ENCODE measurements around the gene KRT13. TPM values are rescaled to one million over a fixed set of nuclear protein-coding genes. Genes with fewer than 3 reads are reported as not detected.

The KRT13 gene
- total RNA-seq, 2 experiments from 2014 or later, result not detected

DNA sequence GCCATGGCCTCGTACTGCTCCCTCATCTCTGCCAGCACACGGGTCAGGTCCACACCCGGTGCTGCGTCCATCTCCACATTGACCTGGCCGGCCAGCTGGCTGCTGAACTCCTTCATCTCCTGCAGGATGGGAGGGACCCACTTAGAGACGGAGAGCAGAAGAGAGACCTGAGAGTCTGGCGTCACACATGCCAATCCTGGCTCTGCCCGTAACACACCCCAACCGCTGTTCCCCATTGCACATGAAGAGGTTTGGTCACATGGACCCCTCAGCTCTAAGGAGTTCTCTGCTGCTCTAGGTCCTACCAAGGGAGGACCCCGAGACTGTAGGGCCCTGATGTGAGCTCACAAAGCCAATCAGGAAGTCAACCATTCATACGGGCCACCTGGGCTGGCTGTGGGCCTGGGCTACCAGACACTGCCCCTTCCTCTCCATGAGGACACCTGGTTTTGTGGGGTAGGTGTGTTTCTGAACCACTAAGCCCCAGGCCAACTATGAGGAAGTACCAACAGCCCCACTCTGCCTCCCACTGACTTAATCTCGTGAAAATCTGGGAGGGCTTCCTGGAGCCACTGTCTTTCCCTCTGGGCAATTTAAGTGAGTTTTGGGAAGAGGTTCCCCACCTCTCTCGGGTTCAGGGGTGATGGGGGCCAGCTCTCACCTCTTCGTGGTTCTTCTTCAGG is 10.9 kb upstream of the KRT13 start:
- ATAC-seq (no peak), DNase-seq (no peak)
- Mint-ChIP-seq H3K4me1 (ENCODE audit: low read depth) (no peaks in the 10 kb centered on the region), H3K9me3 (ENCODE audit: insufficient read depth) (no peaks in the 10 kb centered on the region), H3K4me3 (no peak overlapping the region), H3K36me3 (ENCODE audit: low read depth) (no peaks in the 10 kb centered on the region), H3K27ac (no peak overlapping the region), H3K27me3 (ENCODE audit: low read depth) (no peaks in the 10 kb centered on the region)
- ChIA-PET POLR2A (no interaction called here), CTCF (interaction anchor here (0.6 to 3.0 kb wide), 2 partner anchors 32 to 1643 kb away, joined by 3 to 9 read pairs; no protein-coding TSS in a partner anchor)

DNA sequence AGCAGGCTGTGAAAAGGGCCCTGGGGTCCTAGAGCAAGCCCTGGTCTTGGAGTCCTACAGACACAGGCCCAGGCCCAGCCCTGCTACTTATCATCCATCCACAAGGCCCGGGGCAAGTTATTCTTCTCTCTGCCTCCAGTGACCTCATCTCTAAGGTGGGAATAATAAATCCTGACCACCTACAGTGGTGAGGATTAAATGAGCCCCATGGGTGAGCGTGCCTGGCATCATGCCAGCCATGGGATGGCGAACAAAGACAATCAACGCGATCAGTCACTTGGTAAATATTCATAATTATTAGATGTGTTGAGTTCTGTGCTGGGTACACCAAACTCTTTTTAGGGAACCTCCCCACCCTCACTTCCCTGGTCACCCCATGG is 7.7 kb upstream of the KRT13 start:
- CTCF ChIA-PET, result interaction anchor here (3.0 kb wide), 1 partner anchor 36 kb away, joined by 9 read pairs; no protein-coding TSS in a partner anchor
- ATAC-seq (no peak), DNase-seq (no peak)
- H3K4me3 Mint-ChIP-seq, result no peak overlapping the region
- no peaks in the 10 kb centered on the region for H3K9me3 Mint-ChIP-seq (ENCODE audit: insufficient read depth)
- no peaks in the 10 kb centered on the region for H3K36me3 Mint-ChIP-seq (ENCODE audit: low read depth)
- POLR2A ChIA-PET, result no interaction called here
- no peaks in the 10 kb centered on the region for H3K27me3 Mint-ChIP-seq (ENCODE audit: low read depth)
- H3K4me1 Mint-ChIP-seq (ENCODE audit: low read depth), result no peaks in the 10 kb centered on the region
- H3K27ac Mint-ChIP-seq, result no peak overlapping the region

DNA sequence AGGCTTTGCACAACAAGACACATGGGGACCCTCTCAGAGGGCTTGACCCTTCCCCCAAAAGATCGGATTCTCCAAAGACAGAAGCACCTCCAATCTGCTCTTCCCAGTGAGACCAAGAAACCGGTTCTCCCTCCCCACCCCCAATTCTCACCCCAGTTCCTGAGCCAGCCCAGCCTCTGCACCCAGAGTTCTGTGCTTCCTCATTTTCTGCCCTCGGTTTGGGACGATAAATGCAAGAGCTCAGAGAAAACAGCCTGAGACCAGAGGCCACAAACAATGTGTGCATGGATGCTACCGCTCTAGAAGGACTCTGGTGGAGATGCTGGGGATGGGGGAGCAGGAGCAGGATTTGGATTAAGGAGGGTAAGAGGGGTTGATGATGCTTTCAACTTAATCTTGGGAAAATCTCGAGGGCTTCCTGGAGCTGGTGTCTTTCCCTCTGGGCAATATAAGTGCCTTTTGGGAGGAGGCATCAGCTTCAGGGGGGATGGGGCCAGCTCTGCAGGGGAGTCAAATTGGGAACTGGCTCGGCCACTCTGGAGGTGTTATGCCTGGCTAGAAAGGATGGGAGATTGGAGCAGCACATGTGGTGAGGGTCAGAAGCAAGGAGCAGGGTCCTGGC is 7.2 kb upstream of the KRT13 start:
- H3K9me3 Mint-ChIP-seq (ENCODE audit: insufficient read depth), result no peaks in the 10 kb centered on the region
- H3K27ac Mint-ChIP-seq, result no peak overlapping the region
- CTCF ChIA-PET, result interaction anchor here (1.4 kb wide), 1 partner anchor 36 kb away, joined by 7 read pairs; no protein-coding TSS in a partner anchor
- H3K4me3 Mint-ChIP-seq, result no peak overlapping the region
- H3K36me3 Mint-ChIP-seq (ENCODE audit: low read depth), result no peaks in the 10 kb centered on the region
- ATAC-seq (no peak), DNase-seq (no peak)
- no peaks in the 10 kb centered on the region for H3K27me3 Mint-ChIP-seq (ENCODE audit: low read depth)
- POLR2A ChIA-PET, result no interaction called here
- H3K4me1 Mint-ChIP-seq (ENCODE audit: low read depth), result no peaks in the 10 kb centered on the region

DNA sequence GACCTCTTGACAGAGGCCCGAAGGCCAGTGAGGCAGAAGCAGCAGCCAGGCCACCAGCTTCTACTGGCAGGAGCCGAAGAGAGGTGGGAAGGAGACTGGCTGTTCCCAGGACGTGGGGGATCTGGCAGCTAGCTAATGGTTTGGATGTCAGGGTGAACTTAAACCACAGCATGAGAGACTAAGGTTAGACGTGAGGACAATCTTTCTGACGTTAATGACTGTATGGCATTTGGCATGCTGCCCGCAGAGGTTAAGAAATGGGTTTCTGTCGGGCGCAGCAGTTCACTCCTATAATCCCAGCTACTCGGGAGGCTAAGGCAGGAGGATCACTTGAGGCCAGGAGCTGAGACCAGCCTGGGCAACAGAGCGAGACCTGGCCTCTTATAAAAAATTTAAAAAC is 6.3 kb upstream of the KRT13 start:
- ChIA-PET POLR2A (no interaction called here), CTCF (interaction anchor here (0.6 to 1.4 kb wide), 2 partner anchors 37 to 151 kb away, joined by 3 to 7 read pairs; no protein-coding TSS in a partner anchor)
- Mint-ChIP-seq H3K27ac (no peak overlapping the region), H3K27me3 (ENCODE audit: low read depth) (no peaks in the 10 kb centered on the region), H3K9me3 (ENCODE audit: insufficient read depth) (no peaks in the 10 kb centered on the region), H3K4me3 (no peak overlapping the region), H3K36me3 (ENCODE audit: low read depth) (no peaks in the 10 kb centered on the region), H3K4me1 (ENCODE audit: low read depth) (no peaks in the 10 kb centered on the region)
- ATAC-seq (no peak), DNase-seq (no peak)

DNA sequence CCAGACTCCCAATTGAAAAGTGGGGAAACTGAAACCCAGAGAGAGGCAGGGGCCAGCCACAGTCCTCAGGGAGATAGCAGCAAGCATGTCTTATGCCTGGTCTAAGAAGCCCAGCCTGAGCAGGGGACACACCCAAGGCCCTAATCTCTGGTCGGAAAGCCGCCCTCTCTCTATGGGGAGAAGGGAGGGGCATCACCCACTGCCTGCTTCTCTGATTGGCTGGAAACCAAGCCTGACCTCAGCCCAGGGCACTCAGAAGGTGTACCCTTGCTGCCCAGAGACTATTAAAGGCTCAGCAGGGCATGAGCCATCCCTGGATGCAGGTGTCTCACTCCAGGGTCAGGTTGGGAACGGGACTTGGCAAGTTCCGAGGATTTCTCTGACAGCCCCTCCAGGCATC is 5.7 kb upstream of the KRT13 start:
- ChIA-PET POLR2A (no interaction called here), CTCF (interaction anchor here (1.4 kb wide), 1 partner anchor 38 kb away, joined by 7 read pairs; no protein-coding TSS in a partner anchor)
- Mint-ChIP-seq H3K4me1 (ENCODE audit: low read depth) (no peaks in the 10 kb centered on the region), H3K36me3 (ENCODE audit: low read depth) (no peaks in the 10 kb centered on the region), H3K27me3 (ENCODE audit: low read depth) (no peaks in the 10 kb centered on the region), H3K4me3 (no peak overlapping the region), H3K9me3 (ENCODE audit: insufficient read depth) (no peaks in the 10 kb centered on the region), H3K27ac (no peak overlapping the region)
- DNase-seq (no peak), ATAC-seq (no peak)

DNA sequence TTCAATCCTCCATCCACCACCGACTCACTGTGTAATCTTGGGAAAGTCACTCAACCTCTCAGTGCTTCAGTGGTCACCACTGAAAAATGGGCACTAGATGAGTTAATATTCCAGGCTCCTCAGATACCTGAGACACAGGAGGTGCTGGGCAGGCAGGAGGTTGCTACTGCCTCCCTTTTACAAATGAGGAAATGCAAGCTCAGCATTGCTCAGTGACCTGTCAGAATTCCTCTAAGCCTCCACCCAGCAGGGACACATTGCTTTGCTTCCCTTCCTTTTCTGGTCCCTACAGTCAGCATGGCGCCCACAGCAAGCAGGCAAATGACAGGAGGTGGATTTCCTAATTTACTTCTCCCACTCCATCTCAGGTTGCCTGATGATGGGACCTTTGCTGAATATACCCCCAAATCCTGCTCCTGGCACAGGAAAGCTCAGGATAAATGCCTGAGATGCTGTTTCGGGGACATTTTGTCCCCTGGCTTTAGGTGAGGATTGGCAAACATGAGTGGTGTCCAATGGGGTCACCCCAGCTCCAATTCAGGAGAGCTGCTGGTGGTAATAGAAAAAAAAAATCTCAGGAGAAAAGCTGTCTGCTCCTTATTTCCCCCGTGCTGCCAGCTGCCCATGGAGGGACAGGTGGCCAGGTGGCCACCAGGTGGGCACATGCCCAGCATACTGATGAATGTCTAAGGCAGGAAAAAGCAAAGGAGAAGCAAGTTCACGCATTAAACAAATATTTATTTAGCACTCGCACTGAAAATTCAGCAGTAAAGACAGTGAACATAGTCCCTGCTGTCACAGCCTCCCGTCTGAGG is 5.0 kb upstream of the KRT13 start:
- no peak overlapping the region for H3K27ac Mint-ChIP-seq
- H3K9me3 Mint-ChIP-seq (ENCODE audit: insufficient read depth), result no peaks in the 10 kb centered on the region
- CTCF ChIA-PET, result interaction anchor here (1.0 kb wide), 1 partner anchor 38 kb away, joined by 4 read pairs; no protein-coding TSS in a partner anchor
- ATAC-seq, result no peak
- no peaks in the 10 kb centered on the region for H3K36me3 Mint-ChIP-seq (ENCODE audit: low read depth)
- no peak for DNase-seq
- no peaks in the 10 kb centered on the region for H3K27me3 Mint-ChIP-seq (ENCODE audit: low read depth)
- no peak overlapping the region for H3K4me3 Mint-ChIP-seq
- no peaks in the 10 kb centered on the region for H3K4me1 Mint-ChIP-seq (ENCODE audit: low read depth)
- POLR2A ChIA-PET, result no interaction called here

DNA sequence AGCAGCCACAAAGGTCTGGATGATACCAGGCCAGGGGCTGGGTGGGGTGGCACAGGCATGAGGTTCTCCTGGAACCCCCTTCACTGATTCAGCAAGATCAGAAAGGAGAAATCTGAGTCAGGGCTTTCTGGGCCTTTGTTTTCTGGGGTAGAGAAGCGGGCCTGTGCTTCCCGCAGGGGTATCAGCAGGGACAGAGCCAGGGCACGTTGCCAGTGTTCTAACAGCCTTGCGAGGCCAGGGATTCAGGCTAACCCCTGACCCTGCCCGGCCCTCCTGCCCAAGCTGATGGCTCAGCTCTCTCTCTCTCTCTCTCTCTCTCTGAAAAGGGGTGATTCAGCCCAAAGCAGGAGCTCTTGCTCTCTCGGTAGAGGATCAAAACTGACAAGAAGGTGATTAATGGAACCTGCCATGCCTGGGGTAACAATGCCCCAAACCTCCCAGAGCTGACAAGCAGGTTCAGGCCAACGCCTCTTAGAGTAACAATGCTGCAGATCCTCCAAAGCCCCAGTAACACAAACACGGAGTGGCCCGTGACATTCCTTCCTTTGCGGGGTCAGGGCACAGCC is 2.0 kb upstream of the KRT13 start:
- Mint-ChIP-seq H3K36me3 (ENCODE audit: low read depth) (no peaks in the 10 kb centered on the region), H3K27me3 (ENCODE audit: low read depth) (no peaks in the 10 kb centered on the region), H3K9me3 (ENCODE audit: insufficient read depth) (no peaks in the 10 kb centered on the region), H3K4me1 (ENCODE audit: low read depth) (no peaks in the 10 kb centered on the region), H3K4me3 (no peak overlapping the region), H3K27ac (no peak overlapping the region)
- ATAC-seq, result no peak
- DNase-seq, result no peak
- CTCF ChIA-PET, result interaction anchor here (2.4 kb wide), 2 partner anchors 42 to 155 kb away, joined by 6 to 8 read pairs; no protein-coding TSS in a partner anchor
- POLR2A ChIA-PET, result no interaction called here

DNA sequence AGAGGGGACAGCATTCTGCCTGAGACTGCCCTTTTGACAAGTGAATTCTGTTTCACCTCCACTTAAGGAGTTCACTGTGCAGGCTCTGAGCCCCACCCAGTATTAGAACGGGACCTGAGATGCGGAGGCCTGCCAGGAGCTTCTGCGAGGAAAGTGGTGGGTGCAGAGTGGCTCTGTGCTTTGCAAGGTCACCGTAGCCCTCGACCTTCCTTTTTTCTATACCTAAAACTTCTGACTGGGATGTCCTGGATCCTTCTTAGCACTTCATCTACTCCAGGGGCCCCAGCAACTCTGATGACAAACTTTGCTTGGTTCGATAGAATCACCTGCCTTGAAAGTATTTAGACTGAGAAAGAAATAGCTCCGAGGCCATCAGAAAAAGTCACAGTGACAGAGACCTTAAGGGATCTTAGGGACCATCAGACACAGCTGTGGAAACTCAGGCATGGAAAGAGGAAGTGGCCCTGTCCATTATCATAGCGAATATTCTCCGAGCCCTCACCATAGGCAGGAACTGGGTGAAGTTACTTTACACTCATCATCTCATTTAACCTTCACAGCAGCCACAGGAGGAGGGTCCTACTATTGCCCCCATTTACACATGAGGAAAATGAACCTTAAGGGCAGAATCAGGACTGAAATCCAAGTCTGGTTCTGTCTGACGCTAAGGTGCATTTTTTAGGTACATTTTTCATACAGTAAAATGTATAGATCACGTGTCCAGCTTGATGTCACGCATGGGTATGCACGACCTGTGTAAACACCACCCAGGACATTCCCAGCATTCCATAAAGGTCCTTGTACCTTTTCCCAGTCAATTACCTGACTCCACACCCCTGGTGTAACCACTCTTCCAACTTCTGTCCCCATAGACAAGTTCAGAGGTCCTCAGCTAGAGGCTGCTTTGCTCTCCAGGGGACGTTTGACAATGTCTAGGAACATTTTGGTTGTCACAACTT is 676 bp upstream of the KRT13 start:
- Mint-ChIP-seq H3K27me3 (ENCODE audit: low read depth) (no peaks in the 10 kb centered on the region), H3K4me1 (ENCODE audit: low read depth) (no peaks in the 10 kb centered on the region), H3K4me3 (no peak overlapping the region), H3K9me3 (ENCODE audit: insufficient read depth) (no peaks in the 10 kb centered on the region), H3K36me3 (ENCODE audit: low read depth) (no peaks in the 10 kb centered on the region), H3K27ac (no peak overlapping the region)
- POLR2A ChIA-PET, result no interaction called here
- DNase-seq (no peak), ATAC-seq (no peak)
- CTCF ChIA-PET, result interaction anchor here (1.2 to 2.4 kb wide), 4 partner anchors 43 to 159 kb away, joined by 3 to 8 read pairs (median 4); no protein-coding TSS in a partner anchor

DNA sequence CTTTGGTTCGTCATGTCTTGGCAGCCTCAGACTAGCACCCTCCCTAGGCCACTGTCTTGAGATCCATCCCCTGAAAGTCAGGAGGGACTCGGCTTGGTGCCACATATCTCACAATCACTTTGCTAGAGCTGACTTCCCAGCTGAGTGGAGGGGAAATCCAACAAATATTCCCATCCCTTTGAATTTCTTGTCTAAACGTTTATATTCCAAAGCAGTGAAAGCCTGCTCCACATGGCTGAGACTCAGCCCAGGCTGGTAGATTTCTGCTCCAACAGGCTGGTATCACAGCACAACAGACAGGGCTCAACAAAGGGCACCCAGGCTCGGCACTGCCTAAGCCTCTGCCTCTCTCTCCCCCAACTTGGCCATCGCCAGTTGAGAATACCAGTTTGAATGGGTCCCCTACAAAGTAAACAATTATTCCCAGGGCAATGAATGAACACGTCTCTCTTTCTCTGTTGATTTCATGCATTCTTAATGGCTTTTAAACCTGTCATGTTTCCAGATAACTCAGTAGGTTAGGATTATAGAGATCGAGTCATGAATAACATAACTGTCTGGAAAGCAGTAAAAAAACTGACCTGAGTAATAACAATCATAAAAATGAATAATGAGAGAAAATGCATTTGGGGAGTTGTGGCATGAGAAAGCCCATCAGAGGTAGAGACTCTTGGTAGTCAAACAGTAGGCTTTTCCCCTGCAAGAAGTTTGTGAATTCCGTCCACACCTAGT is 1.0 kb downstream of the KRT13 start:
- Mint-ChIP-seq H3K36me3 (ENCODE audit: low read depth) (no peaks in the 10 kb centered on the region), H3K9me3 (ENCODE audit: insufficient read depth) (no peaks in the 10 kb centered on the region), H3K4me3 (no peak overlapping the region), H3K27ac (no peak overlapping the region), H3K4me1 (ENCODE audit: low read depth) (no peaks in the 10 kb centered on the region), H3K27me3 (ENCODE audit: low read depth) (no peaks in the 10 kb centered on the region)
- POLR2A ChIA-PET, result interaction anchor here (1.6 kb wide), 1 partner anchor 184 kb away, joined by 3 read pairs; the partner anchor contains the start of gene EIF1
- DNase-seq (no peak), ATAC-seq (no peak)
- CTCF ChIA-PET, result interaction anchor here (1.6 kb wide), 1 partner anchor 44 kb away, joined by 3 read pairs; no protein-coding TSS in a partner anchor

DNA sequence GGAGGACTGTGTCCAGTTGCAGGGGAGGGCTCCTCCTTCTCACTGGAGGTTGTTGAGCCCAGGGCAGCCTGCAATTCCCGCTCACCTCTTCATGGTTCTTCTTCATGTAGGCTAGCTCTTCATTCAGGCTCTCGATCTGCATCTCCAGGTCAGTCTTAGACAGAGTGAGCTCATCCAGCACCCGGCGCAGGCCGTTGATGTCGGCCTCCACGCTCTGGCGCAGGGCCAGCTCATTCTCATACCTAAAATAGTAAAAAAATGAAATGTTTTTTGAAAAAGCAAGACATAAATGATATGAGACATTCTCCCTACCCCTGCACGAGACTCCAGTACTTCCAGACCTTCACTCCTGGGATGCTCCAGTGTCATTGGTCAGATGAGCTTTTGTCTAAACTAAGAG is 2.2 kb downstream of the KRT13 start:
- Mint-ChIP-seq H3K9me3 (ENCODE audit: insufficient read depth) (no peaks in the 10 kb centered on the region), H3K4me1 (ENCODE audit: low read depth) (no peaks in the 10 kb centered on the region), H3K27me3 (ENCODE audit: low read depth) (no peaks in the 10 kb centered on the region), H3K27ac (no peak overlapping the region), H3K36me3 (ENCODE audit: low read depth) (no peaks in the 10 kb centered on the region), H3K4me3 (no peak overlapping the region)
- ChIA-PET POLR2A (interaction anchor here (1.6 kb wide), 1 partner anchor 185 kb away, joined by 3 read pairs; the partner anchor contains the start of gene EIF1), CTCF (interaction anchor here (1.6 kb wide), 1 partner anchor 45 kb away, joined by 3 read pairs; no protein-coding TSS in a partner anchor)
- DNase-seq (no peak), ATAC-seq (no peak)
